OCI-LY7 (cell line): ENCODE measurements around the gene ASPDH. TPM values are rescaled to one million over a fixed set of nuclear protein-coding genes. Genes with fewer than 3 reads are reported as not detected.

Source experiments
- BruUV-seq: library from RNA; stranded (reverse); fragments of 400-500 nt; replicated peaks from 2 replicates; lab custom pipeline; 2021; lab: Mats Ljungman, UMichigan
- CTCF ChIA-PET: fragments of 300-600 bp; sonication (Branson Sonifier 250); formaldehyde crosslinking; loops from one replicate; lab custom pipeline; 2022; ENCODE audit warnings: antibody characterized with exemption; ENCODE audit not compliant: unreplicated experiment; lab: Charles Lee
- POLR2A ChIA-PET: fragments of 300-600 bp; sonication (Branson Sonifier 250); formaldehyde crosslinking; loops from one replicate; lab custom pipeline; 2022; ENCODE audit warnings: antibody characterized with exemption; lab: Charles Lee
- DNase-seq: peaks from one replicate; pipeline ENCODE4 v3.0.0-alpha.2; 2015; ENCODE audit warnings: low spot score
- H2AFZ ChIP-seq: fragments of 200-600 bp; sonication (generic), shearing (Covaris generic); 2 replicates; pipeline ENCODE4 v1.6.1; 2014; ENCODE audit warnings: mild to moderate bottlenecking, antibody characterized with exemption, low read length, moderate library complexity
- H3K27ac ChIP-seq: fragments of 200-600 bp; sonication (generic); 2 replicates; pipeline ENCODE4 v1.5.1; 2014; ENCODE audit warnings: mixed run types, low read depth, mild to moderate bottlenecking, moderate library complexity, low read length, inconsistent platforms; ENCODE audit not compliant: poor library complexity, severe bottlenecking
- H3K36me3 ChIP-seq: fragments of 200-600 bp; sonication (generic); 2 replicates; pipeline ENCODE4 v1.6.1; 2014; ENCODE audit warnings: mild to moderate bottlenecking, antibody characterized with exemption, low read length, moderate library complexity, mixed read lengths; ENCODE audit not compliant: insufficient read depth
- H3K4me1 ChIP-seq: fragments of 200-600 bp; sonication (generic); 2 replicates; pipeline ENCODE4 v1.5.1; 2014; ENCODE audit warnings: mild to moderate bottlenecking, low read length; ENCODE audit not compliant: insufficient read depth, poor library complexity, severe bottlenecking
- H3K4me2 ChIP-seq: fragments of 200-600 bp; sonication (generic); 2 replicates; pipeline ENCODE4 v1.6.1; 2014; ENCODE audit warnings: mild to moderate bottlenecking, low read length
- H3K4me3 ChIP-seq: fragments of 200-600 bp; sonication (generic); 2 replicates; pipeline ENCODE4 v1.5.1; 2014; ENCODE audit warnings: mild to moderate bottlenecking, low read depth, low read length; ENCODE audit not compliant: poor library complexity, severe bottlenecking
- H3K79me2 ChIP-seq: fragments of 200-600 bp; sonication (generic); 2 replicates; pipeline ENCODE4 v1.6.1; 2016; ENCODE audit warnings: low read depth, mild to moderate bottlenecking, low read length, moderate library complexity, mixed read lengths; ENCODE audit not compliant: insufficient read depth
- H3K9me2 ChIP-seq: fragments of 200-600 bp; sonication (generic); 2 replicates; pipeline ENCODE4 v1.6.1; 2016; ENCODE audit warnings: mild to moderate bottlenecking, low read length, mixed read lengths; ENCODE audit not compliant: insufficient read depth
- H3K9me3 ChIP-seq: fragments of 200-600 bp; sonication (generic); 2 replicates; pipeline ENCODE4 v1.6.1; 2014; ENCODE audit warnings: mild to moderate bottlenecking, mixed run types, low read length, mixed read lengths
- H4K20me1 ChIP-seq: fragments of 200-600 bp; sonication (generic); 2 replicates; pipeline ENCODE4 v1.6.1; 2014; ENCODE audit warnings: mild to moderate bottlenecking, antibody characterized with exemption, low read length, moderate library complexity, mixed read lengths; ENCODE audit not compliant: insufficient read depth
- CTCF ChIP-seq: fragments of 200-600 bp; sonication (generic); conservative IDR thresholded peaks from 2 replicates; pipeline ENCODE4 v1.5.1; 2014; ENCODE audit warnings: mild to moderate bottlenecking, antibody characterized with exemption, low read length, moderate library complexity, mixed read lengths
- EZH2phosphoT487 ChIP-seq: fragments of 200-600 bp; sonication (generic); IDR thresholded peaks from 2 replicates; pipeline ENCODE4 v1.6.1; 2018; ENCODE audit warnings: low read depth, borderline replicate concordance, mild to moderate bottlenecking, mixed run types, antibody characterized with exemption, low read length, moderate library complexity, mixed read lengths
- intact Hi-C: fragments of 100-400 bp; cut with micrococcal nuclease; formaldehyde crosslinking; loops from one replicate; pipeline ENCODE4 v1.10.0; 2022; ENCODE audit not compliant: unreplicated experiment
- total RNA-seq, 2 experiments: library from RNA; depleted of rRNA in 1 of 2; stranded (reverse); fragments of >200 nt in 1 of 2; shearing (Covaris generic) in 1 of 2; gene quantifications; 2 replicates each; pipeline ENCODE4 v1.2.3, GENCODE V29; 2014 to 2022

ASPDH gene
- total RNA-seq, 2 experiments from 2014 or later = not detected

DNA sequence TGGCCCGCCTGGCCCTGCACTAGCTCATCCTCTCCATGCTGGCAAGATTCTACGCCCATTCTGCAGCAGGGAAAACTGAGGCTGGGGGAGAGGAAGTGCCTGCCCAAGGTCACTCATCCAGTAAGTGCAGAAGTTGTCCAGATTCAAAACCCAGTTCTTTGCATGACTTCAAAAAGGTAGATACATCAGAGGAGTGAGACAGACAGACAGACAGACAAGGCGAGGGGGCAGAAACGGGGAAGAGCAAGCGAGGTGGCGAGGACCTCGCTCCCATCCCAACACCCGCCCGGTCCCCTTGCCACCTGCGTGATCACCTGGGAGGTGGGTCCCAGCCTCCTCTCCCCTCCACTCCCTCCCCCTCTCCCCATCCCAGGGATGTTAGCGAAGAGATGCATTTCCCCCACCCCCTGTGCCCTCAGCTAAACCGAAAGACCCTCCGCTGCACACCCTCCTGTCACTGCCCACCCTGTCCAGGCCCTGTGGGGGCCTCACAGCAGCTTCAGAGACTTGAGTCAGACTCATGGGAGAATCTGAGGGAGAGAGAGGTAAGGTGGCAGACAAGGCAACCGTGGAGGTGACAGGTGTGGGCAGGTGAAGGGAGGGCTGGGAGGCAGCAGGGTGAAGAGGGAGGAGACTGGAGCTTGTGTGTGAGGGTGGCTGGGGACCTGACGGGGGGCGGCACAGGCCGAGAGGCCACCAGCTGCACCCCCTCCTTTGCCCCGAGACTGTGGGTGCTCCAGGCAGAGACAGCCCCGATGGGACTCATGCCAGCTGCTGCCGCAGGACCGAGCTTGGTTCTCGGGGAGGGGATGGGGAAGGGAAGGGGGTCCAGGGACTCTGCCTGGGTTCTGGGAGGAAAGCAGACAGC is 35.6 kb upstream of the ASPDH start:
- Histone ChIP-seq H3K4me3 (no peak overlapping the region), H3K9me3 (no peaks in the 10 kb centered on the region), H4K20me1 (no peaks in the 10 kb centered on the region), H2AFZ (no peak overlapping the region), H3K4me2 (no peak overlapping the region), H3K4me1 (no peaks in the 10 kb centered on the region), H3K27ac (no peak overlapping the region), H3K79me2 (no peaks in the 10 kb centered on the region), H3K36me3 (no peaks in the 10 kb centered on the region), H3K9me2 (no peaks in the 10 kb centered on the region)
- TF ChIP-seq CTCF = no peak
- no peak for TF ChIP-seq EZH2phosphoT487
- ChIA-PET POLR2A (no interaction called here), CTCF (no interaction called here)
- BruUV-seq = no TSS peak
- no peak for DNase-seq
- intact Hi-C loops = no loop called here

- CTCF ChIA-PET = no interaction called here
- no peaks in the 10 kb centered on the region for H3K36me3 ChIP-seq
- no peak for DNase-seq
- POLR2A ChIA-PET = no interaction called here
- no peak overlapping the region for H3K4me2 ChIP-seq
- no peaks in the 10 kb centered on the region for H3K79me2 ChIP-seq
- H3K9me3 ChIP-seq = no peaks in the 10 kb centered on the region
- no peaks in the 10 kb centered on the region for H3K9me2 ChIP-seq
- H3K4me3 ChIP-seq = no peak overlapping the region
- intact Hi-C loops = no loop called here
- BruUV-seq = no TSS peak
- H2AFZ ChIP-seq = no peak overlapping the region
- no peak overlapping the region for H3K27ac ChIP-seq
- H3K4me1 ChIP-seq = no peaks in the 10 kb centered on the region
- TF ChIP-seq CTCF = no peak
- no peaks in the 10 kb centered on the region for H4K20me1 ChIP-seq
These were observed 34.7 kb upstream of the ASPDH start for GRCh38 chr19:50548191-50549058.
